HG02938 (cell line): Measurements from ENCODE around the gene FSD2.
"Not testable (repeated sequence)": the region's sequence is repeated elsewhere in the genome, so short reads cannot be mapped to it uniquely, and the experiment has no call there.

Experiments
- ATAC-seq: cut with Tn5 transposase; IDR thresholded peaks from one replicate; pipeline ENCODE4 v1.9.1; 2021; ENCODE audit warnings: mild to moderate bottlenecking, moderate library complexity; ENCODE audit not compliant: unreplicated experiment

Gene FSD2

DNA sequence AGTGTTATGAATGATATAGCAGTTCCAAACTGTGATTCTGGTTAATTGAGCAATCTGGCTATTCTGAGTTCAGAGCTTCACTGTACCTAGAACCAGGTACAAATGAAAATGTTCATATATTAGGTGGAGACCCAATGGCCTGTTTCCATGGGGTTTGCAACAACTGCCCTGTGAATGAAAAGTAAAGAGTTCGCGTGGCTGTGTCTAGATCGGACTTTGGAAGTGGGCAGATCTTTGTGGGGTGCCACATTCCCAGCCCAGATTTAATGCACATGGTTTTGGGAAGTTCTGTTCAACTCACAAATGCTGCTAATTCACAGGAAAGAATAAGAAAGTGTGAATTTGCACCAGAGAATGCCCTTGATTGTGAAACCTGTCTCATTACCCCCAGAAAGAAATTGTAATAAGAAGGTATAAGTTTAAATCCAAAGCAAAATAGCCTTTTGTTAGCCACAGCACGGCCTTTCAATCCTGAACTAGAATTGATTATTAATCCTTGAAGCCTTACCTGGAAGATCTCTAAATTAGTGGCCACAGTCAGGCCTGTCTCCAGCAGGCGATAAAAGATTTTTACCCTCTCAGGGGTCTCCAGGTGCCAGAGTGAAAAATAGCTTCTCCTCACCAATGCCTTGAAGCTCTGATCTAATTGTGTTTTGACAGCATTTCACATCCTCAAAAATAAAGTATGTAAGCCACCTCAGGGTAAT is 26.2 kb upstream of the FSD2 start:
- ATAC-seq, result no peak

DNA sequence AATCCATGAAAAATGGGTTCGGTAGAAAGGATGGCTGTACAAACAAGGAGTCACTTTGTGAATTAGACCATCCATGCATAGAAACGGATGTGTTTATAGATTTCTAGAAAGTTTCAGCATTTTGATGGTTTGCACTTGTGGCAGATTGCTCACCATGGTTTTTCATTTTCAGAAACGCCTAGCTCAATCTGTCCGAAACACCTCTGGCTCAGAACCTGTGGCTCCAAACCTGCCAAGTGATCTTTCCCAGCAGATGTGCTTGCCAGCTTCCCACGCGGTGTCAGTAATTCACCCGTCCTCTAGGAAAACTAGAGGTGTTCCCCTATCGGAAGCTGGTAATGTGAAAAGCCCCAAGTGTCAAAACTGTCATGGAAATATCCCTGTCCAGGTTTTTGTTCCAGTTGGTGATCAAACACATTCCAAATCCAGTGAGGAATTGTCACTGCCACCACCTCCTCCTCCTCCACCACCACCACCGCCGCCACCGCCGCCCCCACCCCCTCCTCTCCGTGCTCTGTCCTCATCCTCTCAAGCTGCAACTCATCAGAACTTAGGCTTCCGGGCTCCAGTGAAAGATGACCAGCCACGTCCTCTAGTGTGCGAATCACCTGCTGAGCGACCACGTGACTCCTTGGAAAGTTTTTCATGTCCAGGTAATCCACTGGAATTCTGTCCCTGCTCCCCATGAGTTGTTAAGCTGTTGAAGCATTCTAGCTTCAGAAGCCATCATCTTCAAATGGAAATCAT is 24.7 kb upstream of the FSD2 start:
- no peak for ATAC-seq

GRCh38 chr15:82829234-82829633 is 23.4 kb upstream of the FSD2 start:
- ATAC-seq, result no peak

GRCh38 chr15:82828075-82828474 is 22.2 kb upstream of the FSD2 start:
- no peak for ATAC-seq

GRCh38 chr15:82823049-82823448 is 17.2 kb upstream of the FSD2 start:
- ATAC-seq, result no peak

DNA sequence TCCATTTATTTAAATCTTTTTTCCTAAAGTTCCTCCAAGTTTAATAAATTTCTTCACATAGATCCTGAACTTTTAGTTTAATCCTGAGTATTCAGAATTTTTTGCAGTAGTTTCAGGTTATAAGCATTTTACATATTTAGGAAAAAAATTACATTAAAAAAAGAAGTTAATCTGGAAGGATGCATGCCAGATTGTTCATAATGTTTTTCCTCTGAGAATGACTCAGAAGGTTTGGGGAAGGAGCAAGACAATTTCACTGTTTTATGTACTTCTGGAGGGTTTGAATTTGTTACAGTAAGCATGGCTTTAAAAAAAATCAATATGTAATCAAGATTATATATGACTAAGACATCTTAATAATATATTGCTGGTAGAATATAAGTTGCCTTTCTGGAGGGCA is 16.0 kb upstream of the FSD2 start:
- not testable (repeated sequence) for ATAC-seq

DNA sequence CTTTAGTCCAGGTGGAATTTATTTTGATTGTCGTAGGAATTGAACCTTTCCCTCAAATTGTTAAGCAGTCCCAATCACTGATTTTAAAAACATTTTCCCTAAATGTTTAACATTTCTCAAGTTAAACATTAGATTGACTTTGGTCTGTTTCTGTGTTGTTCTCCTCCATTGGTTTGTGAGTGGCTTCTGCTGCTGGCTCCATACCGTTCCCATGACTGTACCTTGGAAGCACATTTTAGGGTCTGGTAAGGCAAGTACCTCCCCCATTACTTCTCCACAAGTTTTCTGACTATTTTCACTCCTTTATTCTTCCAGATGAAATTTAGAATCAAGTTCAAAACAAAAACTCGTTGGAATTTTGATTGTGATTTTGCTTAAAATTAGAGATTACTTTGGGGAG is 15.5 kb upstream of the FSD2 start:
- not testable (repeated sequence) for ATAC-seq

DNA sequence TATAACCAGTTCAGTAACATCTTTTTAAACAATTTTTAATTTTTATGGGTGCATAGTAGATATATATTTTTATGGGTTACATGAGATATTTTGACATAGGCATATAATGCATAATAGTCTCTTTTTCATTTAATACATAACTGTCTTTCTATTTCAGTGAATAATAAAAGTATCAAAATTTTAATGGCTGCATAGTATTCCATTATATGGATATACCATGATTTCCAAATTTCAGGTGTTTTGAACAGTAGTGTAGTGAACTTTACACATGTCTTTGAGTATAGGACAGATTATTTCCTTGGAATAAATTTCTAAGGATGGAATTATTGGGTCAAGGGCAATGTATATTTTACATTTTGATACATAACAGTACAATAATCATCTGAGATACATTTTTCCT is 14.3 kb upstream of the FSD2 start:
- no peak for ATAC-seq

- ATAC-seq, result no peak
Observed at GRCh38 chr15:82812994-82813393, 7.1 kb upstream of the FSD2 start.

DNA sequence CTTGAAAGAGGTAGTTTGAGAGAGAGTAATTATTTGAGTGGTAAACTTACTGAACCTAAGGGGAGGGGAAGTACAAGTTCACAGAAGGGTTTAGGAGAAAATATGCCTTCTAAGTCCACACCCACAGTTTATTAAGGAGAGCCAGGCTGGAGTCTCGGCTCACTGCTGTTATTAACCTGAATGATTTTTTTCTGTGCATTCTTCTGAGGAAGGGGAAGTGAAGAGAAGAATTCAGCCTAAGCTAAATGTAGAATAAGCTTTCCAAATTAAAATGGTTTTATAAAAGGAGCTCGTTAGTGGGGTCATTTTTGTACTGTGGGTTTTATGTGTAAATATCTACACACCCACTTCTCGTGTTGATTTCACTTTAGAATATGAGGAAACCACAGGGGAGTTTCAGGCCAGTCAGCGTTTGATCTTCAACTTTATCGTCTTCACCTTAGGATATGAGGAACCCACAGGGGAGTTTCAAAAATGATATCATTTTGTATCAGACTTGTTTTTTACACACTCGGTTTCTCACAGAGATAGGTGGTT is 5.1 kb upstream of the FSD2 start:
- ATAC-seq, result no peak

GRCh38 chr15:82810061-82810889 is 4.4 kb upstream of the FSD2 start:
- peak; percentile 5 for ATAC-seq

DNA sequence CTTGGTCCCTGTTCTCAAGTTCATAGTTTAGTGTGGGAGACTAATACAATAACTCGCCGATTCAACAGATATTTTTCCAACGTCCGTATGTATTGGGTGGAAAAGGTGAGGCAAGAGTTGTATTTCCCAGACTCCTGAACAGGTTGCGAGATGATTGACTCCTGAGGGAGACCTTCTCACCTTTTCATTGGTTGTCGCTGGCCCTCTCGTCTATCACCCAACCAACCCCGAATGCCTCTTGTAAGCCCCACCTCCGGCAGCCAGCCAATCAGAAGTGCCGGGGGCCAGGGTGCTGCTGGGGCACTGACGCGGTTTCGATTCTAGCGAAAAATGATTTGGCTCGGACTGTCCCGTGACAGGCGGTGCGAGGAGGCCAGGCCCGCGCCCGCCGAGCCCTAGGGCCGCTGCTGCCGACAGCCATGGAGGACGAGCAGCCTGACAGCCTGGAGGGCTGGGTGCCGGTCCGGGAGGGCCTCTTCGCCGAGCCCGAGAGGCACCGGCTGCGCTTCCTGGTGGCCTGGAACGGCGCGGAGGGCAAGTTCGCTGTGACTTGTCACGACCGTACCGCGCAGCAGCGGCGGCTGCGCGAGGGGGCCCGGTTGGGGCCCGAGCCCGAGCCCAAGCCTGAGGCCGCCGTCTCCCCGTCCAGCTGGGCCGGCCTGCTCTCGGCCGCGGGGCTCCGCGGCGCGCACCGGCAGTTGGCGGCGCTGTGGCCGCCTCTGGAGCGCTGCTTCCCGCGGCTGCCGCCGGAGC is 3.6 kb upstream of the FSD2 start, which contains the start of gene WHAMM:
TSS of gene WHAMM (plus strand) at position 321 of the 753 bp plus-strand sequence. CDS start at position 420, 99 bp downstream.
- peak; percentile 80 for ATAC-seq

GRCh38 chr15:82808634-82809041 is 2.8 kb upstream of the FSD2 start:
- no peak for ATAC-seq

- no peak for ATAC-seq
Observed at GRCh38 chr15:82807920-82808633, 2.2 kb upstream of the FSD2 start.

DNA sequence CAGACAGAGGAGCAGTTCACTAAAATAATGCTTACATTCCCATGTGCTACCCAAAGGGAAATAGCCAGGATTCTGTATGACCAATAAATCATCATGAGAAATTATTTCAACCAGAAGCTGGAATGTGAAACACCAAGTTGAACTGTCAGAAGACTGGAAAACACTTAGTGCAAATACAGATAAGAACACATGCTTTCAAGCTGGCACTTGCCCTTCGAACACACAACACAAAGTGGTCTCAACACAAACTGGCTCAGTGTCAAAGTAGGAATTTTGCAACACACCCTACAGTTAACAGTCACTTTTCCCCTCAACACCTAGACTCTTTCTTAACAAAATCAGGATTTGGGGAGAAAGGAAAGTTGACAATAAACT is 1.3 kb downstream of the FSD2 start:
- ATAC-seq, result no peak

DNA sequence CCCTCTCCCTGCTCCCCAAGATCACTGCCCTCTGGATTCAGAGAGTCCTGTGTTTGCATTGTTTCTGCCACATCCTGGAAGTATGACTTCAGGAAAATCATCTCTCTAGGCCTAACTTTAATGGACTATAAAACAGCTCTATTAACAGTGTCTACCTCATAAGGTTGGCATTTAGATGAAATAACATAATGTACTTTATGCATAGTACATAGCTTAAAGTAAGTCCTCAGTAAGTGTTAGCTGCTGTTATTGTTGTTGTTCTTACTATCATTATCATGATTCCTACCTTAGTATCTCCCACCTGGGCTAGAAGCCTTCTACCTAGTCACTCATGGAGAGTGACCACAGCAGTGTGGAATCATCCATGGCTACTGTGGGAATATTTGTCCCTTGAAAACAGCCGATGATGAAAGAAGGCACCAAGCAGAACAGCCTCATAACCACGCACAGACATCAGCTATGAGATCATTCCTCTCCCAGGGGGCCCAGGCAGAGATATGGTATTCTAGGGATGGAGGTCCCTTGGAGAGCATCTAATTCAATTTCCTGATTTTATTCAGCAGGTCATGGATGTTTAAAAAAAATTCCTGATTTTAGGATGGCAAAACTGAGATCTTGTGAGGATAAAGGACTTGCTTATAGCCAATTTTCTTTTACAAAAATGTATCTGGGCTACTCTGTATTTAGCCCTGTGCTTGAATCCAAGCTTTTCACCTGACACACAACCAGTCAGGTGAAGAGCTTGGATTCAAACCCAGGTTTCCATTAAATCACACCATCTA is 1.9 kb downstream of the FSD2 start:
- no peak for ATAC-seq

GRCh38 chr15:82802497-82802896 is 3.4 kb downstream of the FSD2 start:
- no peak for ATAC-seq

- ATAC-seq, result no peak
Observed at GRCh38 chr15:82799183-82799841, 6.6 kb downstream of the FSD2 start.
